Measurements from ENCODE around the gene CACNA1F.

CACNA1F gene

DNA sequence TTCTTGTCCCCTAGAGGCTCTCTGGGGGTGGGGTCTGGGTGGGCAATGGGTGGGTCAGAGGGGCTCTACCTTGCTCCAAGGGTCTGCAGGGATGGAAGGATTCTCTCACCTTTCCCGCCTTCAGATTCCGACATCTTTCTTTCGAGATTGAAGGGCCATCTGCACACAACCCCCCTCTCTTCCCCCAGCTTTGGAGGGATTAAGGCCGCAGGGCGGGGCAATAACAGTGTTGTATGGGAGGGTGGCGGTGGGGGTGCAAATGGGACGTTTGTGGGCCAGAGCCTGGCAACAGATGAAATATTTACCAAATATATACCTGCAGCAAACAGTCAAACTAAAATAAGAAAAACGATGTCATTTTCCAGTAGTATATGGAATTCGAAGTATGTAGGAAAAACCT, at the start of gene CACNA1F:
CACNA1F (minus strand) TSS at position 165 of the 400 bp plus-strand sequence; CDS start at position 134, 31 bp downstream.
- DNase-seq (ENCODE audit: low read depth, low spot score) = no peak

DNA sequence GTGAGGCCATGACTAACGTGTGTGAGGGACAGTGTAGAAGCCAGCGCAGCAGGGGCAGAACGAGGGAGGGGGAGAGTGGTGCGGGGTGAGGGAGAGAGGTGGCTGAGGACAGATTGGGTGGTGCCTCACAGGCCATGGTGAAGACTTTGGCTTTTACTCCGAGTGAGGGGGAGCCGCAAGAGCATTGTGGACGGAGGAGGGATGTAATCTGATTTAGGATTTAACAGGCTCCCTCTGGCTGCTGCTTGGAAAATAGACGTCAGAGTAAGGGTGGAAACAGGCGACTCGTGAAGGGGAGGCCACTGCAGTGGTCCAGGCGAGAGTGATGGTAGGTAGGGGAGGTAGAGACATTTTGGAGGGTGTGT, 49.5 kb upstream of the CACNA1F start:
- DNase-seq (ENCODE audit: low read depth, low spot score) = peak; percentile 2

DNA sequence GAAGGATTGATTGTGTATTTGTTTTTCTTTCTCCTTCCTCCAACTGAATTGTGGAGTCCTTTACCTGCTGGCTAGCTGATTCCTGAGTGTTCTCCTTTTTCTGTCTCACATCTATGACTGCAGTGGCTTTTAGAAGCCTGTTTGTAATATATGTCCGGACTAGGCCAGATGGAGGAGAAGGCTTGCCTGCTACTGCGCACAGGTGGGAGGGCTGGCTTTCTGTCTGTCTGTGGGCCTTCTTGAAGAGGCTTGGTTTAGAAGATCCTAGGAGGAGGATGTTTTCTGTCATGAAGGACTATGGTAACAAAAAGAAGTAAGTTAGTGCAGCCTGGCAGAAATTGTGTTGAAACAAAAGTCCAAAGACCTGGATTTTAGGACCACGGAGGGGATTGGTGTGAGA, 44.9 kb upstream of the CACNA1F start:
- DNase-seq (ENCODE audit: low read depth, low spot score) = no peak

DNA sequence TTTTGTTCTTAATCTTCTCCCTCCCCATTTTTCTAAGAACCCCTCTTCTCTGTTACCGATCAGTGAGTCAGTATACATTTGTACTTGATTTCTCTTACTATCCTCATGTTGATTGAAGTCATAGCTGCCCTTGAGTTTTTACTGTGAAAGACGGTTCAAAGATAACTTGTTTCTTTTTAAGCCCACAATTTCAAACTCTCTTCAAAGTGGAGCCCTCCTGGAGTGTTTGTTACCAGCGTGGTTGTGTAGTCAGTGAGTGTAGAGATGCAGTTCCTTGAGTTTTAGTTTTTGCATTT, 44.3 kb upstream of the CACNA1F start:
- DNase-seq (ENCODE audit: low read depth, low spot score) = no peak

DNA sequence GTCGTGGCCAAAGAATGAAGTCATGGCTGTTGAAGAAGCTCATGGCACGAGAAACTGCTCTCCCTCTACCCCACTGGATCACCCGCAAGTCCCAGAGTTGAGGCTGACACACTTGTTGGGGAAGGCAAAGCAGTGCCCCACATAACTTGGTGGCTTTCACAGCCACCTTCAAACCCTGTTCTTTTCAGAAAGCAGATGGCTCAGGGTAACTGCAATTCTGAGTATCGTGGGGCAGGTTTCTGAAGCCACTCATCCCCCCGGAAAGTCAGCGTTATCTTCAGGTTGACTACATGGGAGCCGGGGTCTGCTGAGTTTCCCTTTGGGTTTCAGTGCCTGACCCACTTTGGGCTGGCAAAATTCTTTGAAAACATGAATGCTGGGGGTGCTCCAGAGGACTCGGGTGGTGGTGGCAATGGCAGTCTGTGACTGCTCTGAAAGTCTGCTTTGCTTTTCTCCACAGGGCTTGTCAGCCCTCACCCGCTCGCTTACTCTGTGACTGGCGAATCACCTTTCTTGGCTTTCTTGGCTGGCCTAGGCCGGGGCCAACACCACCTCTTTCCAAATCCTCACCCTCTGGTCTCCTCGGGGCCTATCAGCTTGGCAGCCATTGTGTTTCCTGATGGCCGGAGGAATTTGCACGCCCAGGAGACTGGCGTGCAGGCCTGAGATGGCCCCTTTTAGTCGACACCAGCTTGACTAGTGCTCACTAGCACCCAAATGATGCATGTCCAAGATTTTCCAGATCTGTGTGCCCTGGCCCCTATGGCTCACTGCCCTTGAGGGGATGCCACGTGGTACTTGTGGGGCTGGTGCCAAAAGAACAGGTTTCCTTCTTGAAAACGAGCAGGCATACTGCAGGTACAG, 43.8 kb upstream of the CACNA1F start:
- DNase-seq (ENCODE audit: low read depth, low spot score) = no peak

DNA sequence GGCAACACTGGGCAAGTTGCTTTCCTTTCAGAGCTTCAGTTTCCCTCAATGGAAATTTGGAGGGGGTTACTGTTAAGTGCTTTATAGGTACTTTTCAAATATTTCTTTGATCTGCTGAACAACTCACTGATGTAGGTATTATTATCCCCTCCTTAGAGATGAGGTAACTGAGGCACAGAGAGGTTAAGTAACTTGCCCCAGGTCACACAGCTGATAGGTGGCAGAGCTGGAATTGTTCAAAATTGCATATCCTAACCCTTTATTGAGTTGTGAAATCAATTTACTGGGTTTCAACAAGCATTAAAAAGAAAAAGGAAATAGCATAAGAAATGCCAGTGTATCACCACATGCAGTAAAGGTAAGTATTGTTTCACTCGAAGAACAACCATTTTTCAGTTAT, 43.1 kb upstream of the CACNA1F start:
- DNase-seq (ENCODE audit: low read depth, low spot score) = no peak

DNA sequence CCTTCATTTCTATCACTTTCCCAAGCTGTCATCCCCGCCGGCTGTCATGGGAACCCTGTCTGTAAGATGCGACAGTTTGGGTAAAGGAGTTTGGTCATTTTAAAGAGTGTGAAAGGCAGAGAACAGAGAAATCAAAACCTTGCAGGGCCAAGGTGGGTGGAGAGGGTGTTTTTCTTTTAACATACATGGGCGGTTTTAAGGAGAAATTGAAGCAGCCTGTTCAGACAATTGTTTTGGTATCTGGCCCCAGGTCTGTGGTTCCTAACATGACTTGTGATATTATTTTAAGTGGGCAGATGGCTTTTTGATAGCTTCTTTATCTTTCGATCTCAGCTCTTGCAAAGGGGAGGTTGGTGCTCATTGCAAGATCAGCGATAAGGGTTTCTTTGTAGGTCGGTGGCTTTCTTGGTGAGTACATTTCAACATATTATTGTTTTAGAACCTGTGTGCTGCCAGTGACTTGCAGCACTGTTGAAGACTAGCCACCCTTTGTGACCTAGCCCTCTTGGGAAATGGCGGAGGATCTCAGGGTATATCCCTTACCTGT, 40.1 kb upstream of the CACNA1F start:
- no peak for DNase-seq (ENCODE audit: low read depth, low spot score)

DNA sequence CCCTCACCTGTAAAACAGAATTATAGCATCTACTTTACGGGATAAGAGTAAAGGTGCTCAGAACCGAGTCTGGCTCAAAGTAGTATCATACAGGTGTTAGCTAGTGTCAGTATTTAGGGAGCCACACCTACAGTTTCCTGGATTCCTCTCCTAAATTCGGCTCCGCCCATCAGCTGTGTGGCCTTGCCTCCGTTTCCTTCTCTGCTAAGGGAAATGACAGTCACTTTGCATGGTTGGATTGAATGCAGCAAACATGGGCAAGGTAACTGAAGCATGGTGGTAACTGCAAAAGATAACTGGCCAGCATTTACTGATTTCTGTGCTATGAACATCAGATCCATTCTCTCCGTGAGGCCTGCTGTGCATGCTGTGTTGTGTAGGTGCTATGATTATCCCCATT, 39.3 kb upstream of the CACNA1F start:
- no peak for DNase-seq (ENCODE audit: low read depth, low spot score)

DNA sequence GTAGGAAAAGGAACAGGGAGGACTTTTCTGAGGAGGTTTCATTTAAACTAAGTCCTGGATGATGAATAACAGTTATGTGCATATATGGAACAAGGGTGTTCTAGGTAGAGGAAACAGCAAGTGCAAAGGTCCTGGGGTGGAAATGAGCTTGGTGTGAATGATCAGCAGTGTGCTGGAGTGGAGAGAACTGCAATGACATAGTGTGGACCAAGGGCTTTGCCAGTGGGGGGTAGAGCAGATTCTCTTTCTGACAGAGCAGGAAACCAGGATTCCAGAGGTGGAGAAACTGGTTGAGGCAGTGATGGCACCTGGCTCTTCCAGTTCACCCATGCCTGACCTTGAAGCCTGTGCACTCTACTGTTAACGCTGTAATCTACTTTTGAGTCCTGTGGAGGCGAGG, 38.2 kb upstream of the CACNA1F start:
- DNase-seq (ENCODE audit: low read depth, low spot score) = no peak

DNA sequence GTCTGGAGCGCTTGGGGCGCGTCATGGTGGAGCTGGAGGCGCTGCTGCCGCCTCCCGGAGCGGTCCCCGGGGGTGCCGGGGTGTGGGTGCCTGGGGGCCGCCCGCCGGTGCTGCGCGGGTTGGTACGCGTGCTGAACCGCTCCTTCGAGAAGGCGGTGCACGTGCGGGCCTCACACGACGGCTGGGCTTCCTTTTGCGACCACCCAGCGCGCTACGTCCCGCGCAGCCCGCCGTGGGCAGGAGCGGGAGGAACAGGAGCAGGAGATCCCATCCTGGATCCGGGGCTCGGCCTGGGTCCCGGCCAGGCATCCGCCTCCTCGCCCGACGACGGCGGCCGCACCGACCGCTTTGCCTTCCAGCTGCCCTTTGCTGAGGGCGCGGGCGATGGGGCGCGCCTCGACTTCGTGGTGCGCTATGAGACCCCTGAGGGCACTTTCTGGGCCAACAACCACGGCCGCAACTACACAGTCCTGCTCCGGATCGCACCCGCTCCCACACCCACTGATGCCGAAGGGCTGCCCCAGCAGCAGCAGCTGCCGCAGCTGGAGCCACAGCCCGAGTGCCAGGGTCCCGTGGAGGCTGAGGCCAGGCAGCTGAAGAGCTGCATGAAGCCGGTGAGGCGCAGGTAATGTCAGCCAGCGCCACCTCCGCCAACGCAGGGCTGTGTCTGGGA, 37.2 kb upstream of the CACNA1F start:
- no peak for DNase-seq (ENCODE audit: low read depth, low spot score)

DNA sequence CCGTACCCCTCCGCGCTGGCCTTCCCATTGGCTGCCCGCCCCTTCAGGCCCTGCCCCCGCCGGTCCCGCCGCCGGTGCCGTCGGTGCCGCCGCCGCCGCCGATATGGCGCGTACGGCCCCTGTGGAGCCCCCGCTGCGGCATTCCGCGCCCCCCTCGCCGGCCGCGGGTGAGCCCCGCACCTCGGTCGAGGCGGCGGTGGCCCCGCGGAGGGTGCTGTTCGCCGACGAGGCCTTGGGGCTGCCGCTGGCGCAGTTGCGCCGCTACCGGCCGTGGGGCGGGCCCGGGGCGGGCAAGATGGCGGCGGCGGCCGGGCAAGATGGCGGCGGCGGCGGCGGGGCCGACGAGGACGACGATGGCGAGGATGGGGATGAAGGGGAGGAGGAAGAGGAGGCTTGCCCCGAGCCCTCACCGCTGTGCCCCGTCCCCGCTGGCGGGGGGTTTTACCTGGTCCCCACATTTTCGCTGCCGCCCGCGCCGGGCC, 36.7 kb upstream of the CACNA1F start, which contains the start of gene PPP1R3F:
PPP1R3F (plus strand) TSS at position 27 of the 482 bp plus-strand sequence; CDS start at position 104, 77 bp downstream.
- DNase-seq (ENCODE audit: low read depth, low spot score) = no peak

DNA sequence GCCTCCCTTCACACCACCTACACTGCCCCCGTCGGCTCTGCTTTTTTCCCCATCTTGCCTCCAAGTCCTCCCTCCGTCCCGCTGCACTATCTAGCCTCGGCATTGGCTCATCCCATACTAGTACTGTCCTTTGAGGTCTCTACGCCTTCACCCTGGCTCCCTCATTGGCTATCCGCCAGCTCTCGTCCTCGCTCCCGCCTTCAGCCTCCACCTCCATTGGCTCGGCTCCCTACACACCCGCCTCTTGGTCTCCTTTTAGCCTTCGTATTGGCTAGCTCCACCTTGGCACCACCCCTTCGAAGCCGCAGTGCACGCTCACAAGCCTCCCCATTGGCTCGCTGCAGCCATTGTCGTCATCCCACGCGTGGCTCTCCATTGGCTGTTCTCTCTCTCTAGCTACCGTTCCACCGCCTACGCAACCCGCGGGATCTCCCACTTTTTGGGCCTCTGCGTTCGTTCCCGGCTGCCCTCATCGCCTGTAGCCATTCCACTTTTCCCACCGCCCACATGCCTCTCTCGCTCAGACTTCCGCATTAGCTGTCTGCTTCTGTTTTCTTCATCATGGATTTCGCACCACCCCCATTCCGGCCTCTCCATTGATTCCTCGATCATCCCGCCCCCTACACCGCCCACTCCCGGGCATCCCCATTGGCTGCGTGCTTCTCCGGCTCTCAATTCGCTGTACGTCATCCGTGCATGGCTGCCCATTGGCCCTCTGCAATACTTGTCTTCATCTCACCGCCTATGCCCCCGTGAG, 36.0 kb upstream of the CACNA1F start:
- peak; percentile 87 for DNase-seq (ENCODE audit: low read depth, low spot score)

DNA sequence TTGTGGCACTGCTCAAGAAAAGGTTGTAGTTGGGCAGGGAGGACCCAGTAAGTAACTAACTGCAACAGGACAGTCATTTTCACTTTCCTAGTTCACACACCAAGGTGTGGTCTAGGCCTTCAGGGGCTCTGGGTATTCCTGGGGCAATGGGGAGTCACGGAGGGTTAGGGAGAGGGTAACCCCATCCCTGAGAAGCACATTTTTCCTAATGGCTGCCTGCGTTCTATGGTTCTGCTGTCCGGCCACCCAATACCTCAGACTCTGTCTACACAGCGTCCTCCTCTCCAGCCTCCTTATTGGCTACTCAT, 35.5 kb upstream of the CACNA1F start:
- no peak for DNase-seq (ENCODE audit: low read depth, low spot score)

DNA sequence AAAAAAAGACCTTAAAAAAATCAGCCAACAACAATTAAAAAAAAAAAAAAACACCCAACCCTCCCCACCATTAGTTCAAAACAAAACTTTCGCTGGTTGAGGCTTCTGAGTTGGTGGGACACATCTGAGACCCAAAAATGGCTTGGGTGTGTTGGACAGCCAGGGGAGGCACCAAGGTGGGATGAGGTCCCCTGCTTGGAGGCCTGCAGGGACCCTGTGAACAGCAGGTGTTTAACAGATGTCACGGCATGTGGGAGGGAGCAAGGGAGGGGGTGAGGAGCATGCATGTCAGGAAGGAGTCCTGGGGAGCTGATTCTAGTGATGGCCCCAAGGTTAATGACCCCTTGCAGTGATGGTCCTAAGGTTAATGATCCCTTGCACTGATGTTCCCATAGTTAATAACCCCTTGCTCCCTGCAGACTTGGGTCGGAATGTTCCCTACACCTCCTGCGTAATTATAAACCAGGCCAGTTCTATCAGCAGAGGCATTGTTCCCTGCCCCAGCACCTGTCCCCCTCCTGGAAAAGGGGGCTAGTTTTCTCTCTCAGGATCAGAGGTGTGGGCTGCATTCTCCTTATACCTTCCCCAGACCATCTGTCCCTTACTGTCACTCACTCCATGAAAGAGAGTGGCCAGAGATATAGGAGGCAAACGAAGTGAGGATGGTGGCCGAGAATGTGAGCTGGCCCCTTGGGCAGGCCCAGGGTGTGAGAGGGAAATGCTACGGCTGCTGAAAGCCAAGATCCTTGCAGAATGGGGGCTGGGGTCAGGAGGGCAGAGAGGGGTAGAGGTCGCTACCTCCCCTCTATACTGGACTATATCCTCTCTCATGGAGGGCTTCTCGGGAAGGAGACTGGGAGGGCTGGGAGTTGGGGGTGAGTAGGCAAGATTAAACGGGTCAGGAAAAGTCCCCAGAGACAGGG, 33.6 kb upstream of the CACNA1F start:
- DNase-seq (ENCODE audit: low read depth, low spot score) = no peak

DNA sequence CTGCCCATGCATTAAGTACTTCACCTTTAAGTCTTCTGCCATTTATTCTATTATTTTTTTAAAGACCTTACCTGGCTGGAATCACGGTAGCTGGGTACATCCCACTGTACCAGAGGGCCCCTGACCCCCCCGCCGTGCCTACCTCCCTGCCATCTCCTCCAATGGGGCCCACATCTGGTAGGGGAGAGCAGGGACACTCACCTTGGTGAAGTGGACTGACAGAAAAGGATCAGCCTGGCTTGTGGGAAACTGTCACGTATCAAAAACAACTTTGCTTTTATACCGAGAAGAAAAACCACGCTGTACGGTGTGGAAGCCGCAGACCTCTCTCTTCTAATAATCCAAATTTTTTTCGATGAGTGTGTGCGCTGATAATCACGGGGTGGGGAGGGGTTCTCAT, 31.3 kb upstream of the CACNA1F start, which contains the start of gene FOXP3:
FOXP3 (minus strand) TSS at position 251 of the 400 bp plus-strand sequence. CDS start 6,205 bp downstream, outside the sequence.
- DNase-seq (ENCODE audit: low read depth, low spot score) = no peak

DNA sequence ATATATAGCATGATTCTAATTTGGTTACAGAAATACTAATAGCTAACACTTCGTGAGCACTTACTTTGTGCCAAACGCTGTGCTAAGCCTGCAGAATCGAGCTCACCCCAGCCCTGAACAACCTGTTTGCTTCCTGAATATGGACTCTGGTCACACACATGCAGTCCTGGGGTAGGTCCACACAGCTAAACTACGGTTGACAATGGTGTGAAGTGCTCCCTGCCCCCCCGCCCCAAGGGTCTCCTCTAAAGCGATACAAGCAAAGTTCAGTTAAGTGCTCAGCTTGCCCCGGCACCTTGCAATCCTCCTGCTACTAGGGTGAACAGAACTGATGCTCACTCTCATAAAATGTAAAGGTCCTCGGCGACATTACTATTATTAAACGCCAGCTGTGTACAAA, 30.5 kb upstream of the CACNA1F start:
- no peak for DNase-seq (ENCODE audit: low read depth, low spot score)

DNA sequence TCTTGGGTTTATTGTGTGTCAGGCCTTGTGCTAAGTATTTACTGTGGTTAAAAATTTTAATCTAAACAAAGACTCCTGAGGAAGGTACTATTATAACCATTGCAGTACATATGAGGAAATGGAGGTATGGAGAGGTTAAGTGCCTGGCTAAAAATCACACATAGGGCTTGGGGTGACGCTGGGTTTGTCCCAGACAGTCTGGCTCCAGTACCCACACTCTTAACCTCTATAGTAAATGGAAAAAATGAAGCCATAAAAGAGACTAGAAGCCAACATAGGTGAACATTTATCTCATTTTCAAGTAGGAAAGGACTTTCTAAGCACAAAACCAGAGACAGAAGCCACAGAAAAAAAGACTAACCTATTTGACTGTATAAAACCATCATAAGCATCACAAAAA, 29.5 kb upstream of the CACNA1F start:
- DNase-seq (ENCODE audit: low read depth, low spot score) = no peak

DNA sequence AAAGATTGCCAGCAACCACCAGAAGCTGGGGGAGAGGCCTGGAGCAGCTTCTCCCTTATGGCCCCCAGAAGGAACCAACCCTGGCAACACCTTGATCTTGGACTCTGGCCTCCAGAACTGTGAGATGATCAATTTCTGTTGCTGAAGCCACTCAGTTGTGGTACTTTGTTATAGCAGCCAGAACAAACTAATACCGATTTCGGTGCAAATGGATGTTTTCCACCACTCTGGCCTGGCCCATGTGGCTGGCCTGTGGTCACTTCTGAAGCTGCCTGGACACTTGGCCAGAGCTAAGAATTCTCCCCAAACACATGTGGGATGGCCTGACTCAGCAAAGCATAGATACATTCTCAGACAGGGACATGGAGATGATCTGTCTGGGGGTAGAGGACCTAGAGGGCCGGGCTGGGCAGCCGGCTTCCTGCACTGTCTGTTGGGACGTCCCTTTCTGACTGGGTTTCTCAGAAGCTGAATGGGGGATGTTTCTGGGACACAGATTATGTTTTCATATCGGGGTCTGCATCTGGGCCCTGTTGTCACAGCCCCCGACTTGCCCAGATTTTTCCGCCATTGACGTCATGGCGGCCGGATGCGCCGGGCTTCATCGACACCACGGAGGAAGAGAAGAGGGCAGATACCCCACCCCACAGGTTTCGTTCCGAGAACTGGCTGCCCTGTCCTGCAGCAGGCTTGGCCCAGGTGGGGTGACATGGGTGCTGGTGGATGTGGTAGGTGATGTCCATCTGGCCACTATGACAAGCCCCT, 27.3 kb upstream of the CACNA1F start:
- DNase-seq (ENCODE audit: low read depth, low spot score) = no peak

DNA sequence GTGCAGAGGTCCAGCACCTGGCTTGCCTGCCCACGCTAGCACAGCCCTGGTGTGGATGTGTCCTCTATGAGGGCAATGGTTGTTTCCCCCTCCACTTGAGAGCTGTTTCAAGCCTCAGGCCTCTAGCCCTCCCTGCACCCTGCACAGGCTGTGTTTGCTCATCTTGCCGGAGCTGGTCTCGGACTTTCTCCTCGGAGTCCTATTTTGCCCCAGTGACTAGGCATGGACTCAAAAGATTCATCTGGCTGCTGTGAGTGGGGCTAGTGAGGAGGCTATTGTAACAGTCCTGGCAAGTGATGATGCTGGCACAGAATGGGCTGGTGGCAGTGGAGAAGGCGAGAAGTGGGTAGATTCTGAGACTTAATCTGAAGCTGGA, 25.6 kb upstream of the CACNA1F start:
- DNase-seq (ENCODE audit: low read depth, low spot score) = no peak
